ENCODE measurements around the gene MAGEE1.

Gene MAGEE1, protein sequence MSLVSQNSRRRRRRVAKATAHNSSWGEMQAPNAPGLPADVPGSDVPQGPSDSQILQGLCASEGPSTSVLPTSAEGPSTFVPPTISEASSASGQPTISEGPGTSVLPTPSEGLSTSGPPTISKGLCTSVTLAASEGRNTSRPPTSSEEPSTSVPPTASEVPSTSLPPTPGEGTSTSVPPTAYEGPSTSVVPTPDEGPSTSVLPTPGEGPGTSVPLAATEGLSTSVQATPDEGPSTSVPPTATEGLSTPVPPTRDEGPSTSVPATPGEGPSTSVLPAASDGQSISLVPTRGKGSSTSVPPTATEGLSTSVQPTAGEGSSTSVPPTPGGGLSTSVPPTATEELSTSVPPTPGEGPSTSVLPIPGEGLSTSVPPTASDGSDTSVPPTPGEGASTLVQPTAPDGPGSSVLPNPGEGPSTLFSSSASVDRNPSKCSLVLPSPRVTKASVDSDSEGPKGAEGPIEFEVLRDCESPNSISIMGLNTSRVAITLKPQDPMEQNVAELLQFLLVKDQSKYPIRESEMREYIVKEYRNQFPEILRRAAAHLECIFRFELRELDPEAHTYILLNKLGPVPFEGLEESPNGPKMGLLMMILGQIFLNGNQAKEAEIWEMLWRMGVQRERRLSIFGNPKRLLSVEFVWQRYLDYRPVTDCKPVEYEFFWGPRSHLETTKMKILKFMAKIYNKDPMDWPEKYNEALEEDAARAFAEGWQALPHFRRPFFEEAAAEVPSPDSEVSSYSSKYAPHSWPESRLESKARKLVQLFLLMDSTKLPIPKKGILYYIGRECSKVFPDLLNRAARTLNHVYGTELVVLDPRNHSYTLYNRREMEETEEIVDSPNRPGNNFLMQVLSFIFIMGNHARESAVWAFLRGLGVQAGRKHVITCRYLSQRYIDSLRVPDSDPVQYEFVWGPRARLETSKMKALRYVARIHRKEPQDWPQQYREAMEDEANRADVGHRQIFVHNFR

DNA sequence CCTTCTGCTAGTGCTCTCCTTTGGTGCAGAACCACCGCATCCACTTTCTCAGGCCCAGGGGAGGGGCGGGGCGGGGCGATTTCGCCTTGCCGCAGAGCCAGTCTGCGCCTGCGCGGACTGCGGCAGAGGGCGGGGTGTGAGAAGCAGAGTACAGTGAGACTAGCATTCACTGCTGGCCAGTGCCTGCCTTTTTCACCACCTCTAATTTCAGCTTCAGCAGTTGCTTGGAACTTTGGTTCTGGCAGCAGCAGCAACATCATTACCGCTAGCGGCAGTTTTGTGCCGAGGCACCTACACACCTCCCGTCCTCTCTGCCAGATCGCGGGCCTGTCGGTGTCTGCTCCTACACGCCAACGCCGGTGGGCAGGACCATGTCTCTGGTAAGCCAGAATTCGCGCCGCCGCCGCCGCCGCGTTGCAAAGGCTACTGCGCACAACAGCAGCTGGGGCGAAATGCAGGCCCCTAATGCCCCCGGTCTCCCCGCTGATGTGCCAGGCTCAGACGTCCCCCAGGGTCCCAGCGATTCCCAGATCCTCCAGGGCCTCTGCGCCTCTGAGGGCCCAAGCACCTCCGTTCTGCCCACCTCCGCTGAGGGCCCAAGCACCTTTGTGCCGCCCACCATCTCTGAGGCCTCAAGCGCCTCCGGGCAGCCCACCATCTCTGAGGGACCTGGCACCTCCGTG is at the start of gene MAGEE1:
MAGEE1 (plus strand) TSS at position 151 of the 683 bp plus-strand sequence; CDS start at position 372, 221 bp downstream.
- peak; percentile 73 for DNase-seq (ENCODE audit: low read depth)

GRCh38 chrX:76398970-76399369 is 28.5 kb upstream of the MAGEE1 start:
- DNase-seq (ENCODE audit: low read depth) = no peak

DNA sequence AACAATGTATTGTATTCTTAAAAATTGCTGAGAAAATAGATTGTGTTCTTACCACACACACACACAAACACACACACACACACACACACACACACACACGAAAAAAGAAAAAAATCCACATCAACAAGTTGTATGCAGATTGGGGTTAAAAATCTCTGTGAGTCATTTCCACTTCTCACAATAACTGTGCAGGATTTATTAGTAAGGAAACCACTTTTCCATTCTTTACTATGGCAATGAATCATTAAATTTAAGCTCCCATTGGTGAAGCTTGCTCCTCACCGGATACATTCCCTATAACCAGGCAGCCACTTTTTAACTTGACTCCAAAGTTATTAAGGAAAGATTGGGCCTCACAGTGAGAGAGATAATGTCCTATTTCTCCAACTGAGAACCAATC is 19.7 kb upstream of the MAGEE1 start:
- no peak for DNase-seq (ENCODE audit: low read depth)

DNA sequence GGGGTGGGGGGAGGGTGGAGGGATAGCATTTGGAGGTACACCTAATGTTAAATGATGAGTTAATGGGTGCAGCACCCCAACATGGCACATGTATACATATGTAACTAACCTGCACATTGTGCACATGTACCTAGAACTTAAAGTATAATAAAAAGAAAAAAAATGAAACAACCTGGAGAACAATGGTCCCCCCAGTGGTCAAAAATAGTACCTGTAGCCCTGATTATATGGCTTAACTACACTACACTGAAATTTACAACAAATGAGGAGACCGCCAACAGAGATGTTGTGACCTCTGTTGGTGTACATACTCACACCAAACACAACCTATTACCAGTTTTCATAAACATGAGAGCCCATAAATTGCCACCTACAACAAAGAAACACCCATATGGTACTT is 7.3 kb upstream of the MAGEE1 start:
- DNase-seq (ENCODE audit: low read depth) = no peak

GRCh38 chrX:76428243-76429130 is 977 bp downstream of the MAGEE1 start:
- peak; percentile 29 for DNase-seq (ENCODE audit: low read depth)

DNA sequence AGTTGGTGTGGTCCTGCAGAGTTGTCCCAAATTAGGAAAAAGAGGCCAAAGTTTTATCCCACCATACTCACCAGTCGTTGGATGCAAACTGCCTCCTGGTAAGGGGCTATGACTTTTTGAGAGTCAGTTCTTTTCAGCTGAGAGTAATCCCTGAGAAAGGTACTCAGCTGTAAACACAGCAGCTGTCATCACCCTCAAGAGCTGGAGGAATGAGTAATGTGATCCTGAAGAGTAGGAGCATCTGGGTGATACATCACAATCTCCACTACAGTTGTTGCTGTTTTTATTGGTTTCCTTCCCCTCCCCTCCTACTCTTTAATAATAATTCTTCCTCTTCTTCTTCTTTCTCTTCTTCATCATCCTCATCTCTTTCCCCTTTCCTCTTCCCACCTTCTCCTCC is 5.7 kb downstream of the MAGEE1 start:
- DNase-seq (ENCODE audit: low read depth) = no peak

GRCh38 chrX:76434103-76434741 is 6.7 kb downstream of the MAGEE1 start:
- no peak for DNase-seq (ENCODE audit: low read depth)

- no peak for DNase-seq (ENCODE audit: low read depth)
These were observed 11.7 kb downstream of the MAGEE1 start for GRCh38 chrX:76439188-76439587.

- DNase-seq (ENCODE audit: low read depth) = no peak
These were observed 26.4 kb downstream of the MAGEE1 start for GRCh38 chrX:76453737-76454406.

DNA sequence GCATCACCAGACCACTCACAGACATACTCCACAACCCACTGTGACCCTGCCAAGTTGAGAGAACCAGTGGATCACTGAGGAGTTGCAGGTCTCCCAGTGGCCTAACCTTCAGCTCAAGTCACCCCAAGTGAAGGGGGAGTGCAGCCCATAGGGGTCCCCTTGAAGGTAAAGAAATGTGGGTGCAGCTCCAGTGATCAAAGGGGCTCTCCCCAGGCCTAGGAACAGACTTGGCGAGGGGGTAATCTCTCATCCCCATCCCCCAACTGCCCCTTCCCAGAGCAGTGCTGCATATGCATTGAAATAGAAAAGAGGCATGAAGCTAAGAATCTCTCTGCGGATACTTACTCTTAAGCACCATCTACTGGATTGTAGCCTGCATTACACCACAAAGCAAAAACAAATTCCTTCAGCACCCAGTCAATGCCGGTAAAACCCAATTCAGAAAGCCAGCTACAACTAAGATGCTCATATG is 27.0 kb downstream of the MAGEE1 start:
- no peak for DNase-seq (ENCODE audit: low read depth)

DNA sequence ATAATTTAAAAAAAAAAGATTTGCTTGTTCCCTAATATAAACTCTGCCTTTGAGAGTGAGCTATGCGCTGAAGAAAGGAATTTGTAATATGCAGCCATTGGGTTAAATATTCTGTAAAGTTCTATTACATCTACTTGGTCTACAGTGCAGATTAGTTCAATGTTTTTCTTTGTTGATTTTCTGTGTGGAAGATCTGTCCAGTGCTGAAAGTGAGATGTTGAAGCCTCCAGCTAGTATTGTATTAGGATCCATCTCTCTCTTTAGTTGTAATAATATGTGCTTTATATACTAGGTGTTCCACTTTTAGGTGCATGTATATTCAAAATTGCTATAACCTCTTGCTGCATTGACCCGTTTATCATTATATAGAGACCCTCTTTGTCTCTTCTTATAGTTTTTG is 49.8 kb downstream of the MAGEE1 start:
- DNase-seq (ENCODE audit: low read depth) = no peak
